DMS114 treated with DMSO at 0.1 percent for 48 hours (cell line): ENCODE measurements around the gene PCDHB14.

Source experiments
- DNase-seq: peaks from one replicate; lab custom pipeline; 2025; ENCODE audit not compliant: unreplicated experiment; lab: John Stamatoyannopoulos, UW

PCDHB14 gene

GRCh38 chr5:141269195-141269594 lies 46.1 kb downstream of the PCDHB14 start:
- no peak for DNase-seq

- DNase-seq, result no peak
Observed at GRCh38 chr5:141272906-141273305, 49.8 kb downstream of the PCDHB14 start.
